Endometrial microvascular endothelial cells (primary cell): ENCODE data around the gene RHPN2. TPM values are rescaled to one million over a fixed set of nuclear protein-coding genes. Genes with fewer than 3 reads are reported as not detected.
"Not testable (repeated sequence)": the region's sequence is repeated elsewhere in the genome, so short reads cannot be mapped to it uniquely, and the experiment has no call there.

Experiments
- in situ Hi-C: cut with HindIII; loops from 2 replicates; pipeline ENCODE4 v1.10.0; 2017; ENCODE audit warnings: low sequenced_read_pairs, low pct_unique_long_range_greater_than_20kb; ENCODE audit errors: inconsistent ontology term
- total RNA-seq: library from RNA; depleted of rRNA; stranded (reverse); fragments of >200 nt; gene quantifications from one replicate; pipeline ENCODE4 v1.2.3, GENCODE V29; 2015; ENCODE audit errors: inconsistent ontology term

The RHPN2 gene
- total RNA-seq, 1 donor from 2014 or later, result 1.1 TPM

GRCh38 chr19:32997716-32998355 is 66.9 kb downstream of the RHPN2 start:
- in situ Hi-C loops, result no loop called here

GRCh38 chr19:32997061-32997464 is 67.6 kb downstream of the RHPN2 start:
- in situ Hi-C loops, result not testable (repeated sequence)

- in situ Hi-C loops, result not testable (repeated sequence)
These were observed 68.7 kb downstream of the RHPN2 start for GRCh38 chr19:32995966-32996365.

- in situ Hi-C loops, result no loop called here
These were observed 76.0 kb downstream of the RHPN2 start for GRCh38 chr19:32988724-32989123.

- in situ Hi-C loops, result not testable (repeated sequence)
These were observed 76.4 kb downstream of the RHPN2 start for GRCh38 chr19:32988254-32988653.

- in situ Hi-C loops, result not testable (repeated sequence)
These were observed 82.2 kb downstream of the RHPN2 start for GRCh38 chr19:32982488-32982887.

- in situ Hi-C loops, result not testable (repeated sequence)
These were observed 84.9 kb downstream of the RHPN2 start for GRCh38 chr19:32979807-32980206.

- in situ Hi-C loops, result not testable (repeated sequence)
These were observed 86.9 kb downstream of the RHPN2 start for GRCh38 chr19:32977813-32978212.

GRCh38 chr19:32977280-32977679 is 87.4 kb downstream of the RHPN2 start:
- in situ Hi-C loops, result no loop called here

GRCh38 chr19:32976223-32976805 is 88.4 kb downstream of the RHPN2 start:
- in situ Hi-C loops, result no loop called here

GRCh38 chr19:32971715-32972540 is 92.8 kb downstream of the RHPN2 start, which contains the start of the genes CEP89 and FAAP24:
Gene CEP89, minus strand, starts transcription at chr19:32971958. Its CDS starts 84 bp downstream, at chr19:32971874.
Gene FAAP24, plus strand, starts transcription at chr19:32972242. Its CDS starts 955 bp downstream, at chr19:32973197.
- in situ Hi-C loops, result no loop called here

GRCh38 chr19:32971012-32971595 is 93.6 kb downstream of the RHPN2 start:
- in situ Hi-C loops, result no loop called here

- in situ Hi-C loops, result no loop called here
These were observed 95.1 kb downstream of the RHPN2 start for GRCh38 chr19:32969549-32969948.

GRCh38 chr19:32966750-32967149 is 97.9 kb downstream of the RHPN2 start:
- in situ Hi-C loops, result no loop called here

GRCh38 chr19:32945260-32945659 is 119.4 kb downstream of the RHPN2 start:
- in situ Hi-C loops, result no loop called here

- in situ Hi-C loops, result not testable (repeated sequence)
These were observed 123.4 kb downstream of the RHPN2 start for GRCh38 chr19:32941273-32941672.

GRCh38 chr19:32936065-32936464 is 128.6 kb downstream of the RHPN2 start:
- in situ Hi-C loops, result no loop called here

- in situ Hi-C loops, result no loop called here
These were observed 129.1 kb downstream of the RHPN2 start for GRCh38 chr19:32935629-32936028.

GRCh38 chr19:32933571-32933970 is 131.1 kb downstream of the RHPN2 start:
- in situ Hi-C loops, result no loop called here
